ENCODE data around the gene BBX.

BBX gene

DNA sequence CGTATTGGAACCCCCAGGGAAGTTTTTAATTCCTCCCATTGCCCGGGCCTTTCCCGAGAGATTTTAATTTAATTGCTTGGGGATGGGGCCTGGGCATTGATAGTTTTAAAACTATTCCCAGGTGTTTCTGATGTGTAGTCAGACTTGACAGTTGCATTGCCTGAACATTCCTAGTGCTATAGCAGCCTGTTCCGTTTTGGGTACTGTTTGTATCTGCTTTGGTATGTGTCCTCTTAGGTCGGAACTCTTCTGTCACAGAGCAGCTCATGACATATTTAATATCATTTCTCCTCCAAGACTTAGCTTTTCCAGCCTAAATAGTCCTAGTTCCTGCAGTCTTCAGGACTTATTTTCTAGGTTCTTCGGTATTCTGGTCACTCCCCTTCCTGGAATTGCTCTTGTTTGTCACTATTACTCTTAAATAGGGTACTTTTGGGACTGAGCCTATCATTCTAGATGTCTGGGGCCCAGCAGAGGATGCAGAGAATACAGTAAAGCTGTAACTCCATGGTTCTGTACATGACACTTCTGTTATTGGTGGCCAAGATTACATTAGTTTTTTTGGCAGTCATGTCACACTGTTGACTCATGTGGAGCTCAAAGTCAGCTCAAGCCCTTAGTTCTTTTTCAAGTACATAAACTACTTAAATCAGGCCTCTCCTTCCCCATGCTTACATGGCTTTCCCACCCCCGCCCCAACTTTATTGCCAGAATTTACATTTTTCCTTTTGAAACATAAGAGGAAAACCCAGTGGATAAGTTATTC lies 81.5 kb downstream of the BBX start:
- no peak for DNase-seq

DNA sequence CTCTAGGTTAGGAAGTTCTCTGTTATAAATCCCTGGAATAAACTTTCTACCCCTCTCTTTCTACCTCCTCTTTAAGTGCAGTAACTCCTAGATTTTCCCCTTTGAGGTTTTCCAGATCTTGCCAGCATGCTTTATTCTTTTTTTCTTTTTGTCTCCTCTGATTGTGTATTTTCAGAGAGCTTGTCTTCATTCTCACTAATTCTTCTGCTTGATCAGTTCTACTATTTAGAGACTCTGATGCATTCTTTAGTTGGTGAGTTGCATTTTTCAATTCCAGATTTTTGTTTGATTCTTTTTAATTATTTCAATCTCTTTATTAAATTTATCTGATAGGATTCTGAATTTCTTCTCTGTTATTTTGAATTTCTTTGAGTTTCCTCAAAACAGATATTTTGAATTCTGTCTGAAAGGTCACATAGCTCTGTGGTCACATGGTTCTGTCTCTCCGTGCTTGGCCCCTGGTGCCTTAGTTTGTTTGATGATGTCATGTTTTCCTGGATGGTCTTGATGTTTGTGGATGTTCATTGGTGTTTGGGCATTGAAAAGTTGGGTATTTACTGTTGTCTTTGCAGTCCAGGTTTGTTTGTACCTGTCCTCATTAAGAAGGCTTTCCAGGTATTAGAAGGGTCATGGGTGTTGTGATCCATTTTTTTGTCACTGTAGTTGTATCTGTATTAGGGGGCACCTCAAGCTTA lies 89.2 kb downstream of the BBX start:
- DNase-seq: no peak

DNA sequence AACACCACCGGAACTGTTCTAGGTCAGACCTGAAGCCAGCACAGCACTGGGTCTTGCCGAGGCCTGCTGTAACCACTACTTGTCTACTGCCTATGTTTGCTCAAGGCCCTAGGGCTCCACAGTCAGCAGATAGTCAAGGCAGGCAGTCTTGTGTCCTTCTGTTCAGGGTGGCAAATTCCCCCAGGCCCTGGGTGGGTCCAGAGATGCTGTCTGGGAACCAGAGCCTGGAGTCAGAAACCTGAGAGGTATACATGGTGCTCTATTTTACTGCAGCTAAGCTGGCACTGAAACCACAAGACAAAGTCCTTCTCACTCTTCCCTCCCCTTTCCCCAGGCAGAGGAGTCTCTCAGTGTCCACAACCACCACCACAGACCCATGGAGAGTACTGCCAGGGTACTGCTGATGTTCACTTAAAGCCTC lies 89.9 kb downstream of the BBX start:
- DNase-seq: no peak

DNA sequence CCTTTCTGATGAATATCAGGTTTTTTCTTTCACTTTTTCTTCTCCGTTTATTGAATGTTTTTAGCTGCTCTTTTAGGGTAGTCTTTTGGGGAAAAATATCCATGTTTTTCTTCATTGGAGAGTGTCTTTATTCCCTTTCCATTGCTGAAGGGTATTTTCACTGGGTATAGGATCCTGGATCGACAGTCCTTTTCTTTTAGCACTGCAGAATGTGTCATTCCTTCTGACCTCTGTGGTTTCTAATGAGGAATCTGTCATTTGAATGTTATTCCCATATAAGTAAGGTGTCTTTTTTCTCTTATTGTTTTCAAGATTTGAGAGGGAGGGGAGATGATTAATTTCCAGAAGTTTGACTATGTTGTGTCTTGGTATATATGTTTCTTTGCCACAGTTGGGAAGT lies 96.8 kb downstream of the BBX start:
- no peak for DNase-seq

DNA sequence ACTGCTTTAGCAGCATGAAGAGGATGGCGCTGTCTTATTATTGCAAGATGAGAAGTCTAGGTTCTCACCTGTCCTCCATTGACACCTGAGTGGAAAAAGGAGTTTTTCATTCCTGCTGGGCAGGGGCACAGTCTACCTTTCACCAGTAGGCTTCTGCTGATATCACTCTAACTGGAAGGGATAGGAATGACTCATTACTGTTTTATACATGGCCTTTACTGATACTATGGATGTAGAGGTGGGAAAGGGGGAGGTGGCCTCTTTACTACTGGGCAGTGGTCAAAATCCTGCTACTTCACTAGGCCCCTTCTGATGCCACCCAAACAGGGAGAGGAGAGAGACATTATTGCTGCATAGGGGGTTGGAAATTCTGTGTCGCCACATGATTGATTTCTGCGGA lies 97.8 kb downstream of the BBX start:
- DNase-seq: no peak

DNA sequence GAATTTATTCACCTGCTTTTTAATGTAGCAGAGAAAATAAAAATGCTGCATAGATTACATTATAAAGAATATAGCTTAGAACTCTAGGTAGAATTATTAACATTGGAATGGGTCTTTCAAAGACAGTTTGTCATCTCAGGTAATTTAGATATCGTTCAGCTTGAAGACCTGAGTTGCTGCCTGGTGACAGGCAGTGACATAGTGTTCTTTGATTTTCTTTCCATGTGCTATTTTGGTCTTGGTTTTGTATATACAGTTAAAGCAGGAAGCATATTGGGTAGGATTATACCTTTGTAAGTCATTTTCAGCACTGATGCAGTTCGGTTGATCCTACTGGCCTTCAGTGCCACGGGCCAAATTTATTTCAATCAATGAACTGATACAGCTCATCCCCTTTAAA lies 98.7 kb downstream of the BBX start:
- DNase-seq: no peak

DNA sequence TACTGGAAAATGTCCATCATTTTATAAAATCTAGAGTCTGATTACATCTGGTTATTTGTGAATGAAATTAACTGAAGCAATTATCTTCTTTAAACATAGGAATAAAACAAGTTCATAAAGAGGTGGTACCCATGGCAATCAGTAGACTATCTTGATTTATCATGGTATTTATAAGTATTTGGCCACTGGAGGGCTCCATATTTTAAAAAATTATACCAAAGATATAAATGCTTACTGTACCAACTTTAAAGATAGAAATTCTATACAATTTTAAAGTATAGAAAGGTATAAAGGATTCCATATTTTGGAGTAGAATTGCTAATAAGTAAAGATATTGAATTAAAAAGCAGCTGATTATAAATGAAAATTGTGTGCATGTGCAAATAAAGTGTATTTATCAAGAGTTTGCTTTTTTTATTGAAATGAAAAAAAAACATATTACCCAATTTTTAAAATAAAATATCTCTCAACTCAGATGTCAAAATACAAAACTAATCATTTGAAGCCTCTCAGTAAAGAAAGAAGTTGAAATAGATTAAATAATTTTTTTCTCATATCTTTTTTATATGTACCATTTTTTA lies 105.3 kb downstream of the BBX start:
- DNase-seq: no peak

DNA sequence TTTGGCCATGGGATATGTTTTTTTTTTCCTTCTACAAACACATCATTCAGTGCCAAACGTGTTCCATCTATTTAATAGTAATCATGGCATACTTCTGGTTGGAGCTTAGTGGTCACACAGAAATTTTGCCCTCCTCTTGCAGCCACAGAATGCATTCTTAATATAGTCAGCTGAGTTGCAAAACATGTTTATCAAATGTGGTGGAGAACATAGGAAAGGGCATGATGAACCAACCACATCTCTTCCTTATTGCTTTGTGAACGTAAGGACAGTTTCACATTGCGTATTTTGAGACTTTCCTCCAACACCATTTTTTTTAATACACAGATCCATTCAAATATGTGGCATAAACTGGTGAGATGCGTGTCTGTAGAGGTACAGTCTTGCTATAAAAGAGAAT lies 106.8 kb downstream of the BBX start:
- DNase-seq: no peak

DNA sequence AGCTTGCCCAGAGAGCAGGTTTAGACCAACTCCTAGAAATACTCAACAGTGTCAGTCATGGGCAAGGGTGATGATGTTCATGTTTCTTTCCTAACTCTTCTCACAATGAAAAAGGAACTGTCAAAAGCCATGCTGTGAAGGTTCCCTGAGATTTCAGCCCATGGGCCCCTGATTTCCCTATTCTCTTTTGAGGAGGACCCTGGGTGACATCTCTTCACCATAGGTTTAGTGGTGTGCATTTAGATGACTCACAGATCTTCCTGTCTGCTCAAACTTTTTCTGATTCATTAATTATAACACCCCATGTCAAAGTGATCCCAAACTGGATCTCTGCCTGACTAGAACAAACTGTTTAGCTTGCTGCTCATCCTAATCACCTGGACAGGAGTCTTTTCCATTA lies 108.0 kb downstream of the BBX start:
- no peak for DNase-seq

DNA sequence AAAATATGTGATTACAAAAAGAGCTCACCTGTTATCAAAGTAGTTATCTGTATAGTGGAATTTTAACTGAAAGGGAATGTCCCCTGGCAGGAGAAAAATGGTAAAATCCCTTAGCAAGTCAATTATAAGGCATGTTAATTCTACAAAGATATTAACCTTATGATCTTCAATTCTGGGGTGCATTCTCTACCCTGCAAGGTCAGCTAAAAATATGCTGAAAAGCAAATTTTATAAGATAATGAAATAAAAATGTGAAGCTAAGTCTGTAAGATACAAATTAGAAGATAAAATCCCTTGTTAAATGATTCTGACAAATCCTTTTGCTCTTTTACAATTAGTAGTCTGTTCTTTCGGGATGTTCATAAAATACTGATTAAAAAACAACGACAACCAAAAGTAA lies 109.8 kb downstream of the BBX start:
- DNase-seq: no peak

DNA sequence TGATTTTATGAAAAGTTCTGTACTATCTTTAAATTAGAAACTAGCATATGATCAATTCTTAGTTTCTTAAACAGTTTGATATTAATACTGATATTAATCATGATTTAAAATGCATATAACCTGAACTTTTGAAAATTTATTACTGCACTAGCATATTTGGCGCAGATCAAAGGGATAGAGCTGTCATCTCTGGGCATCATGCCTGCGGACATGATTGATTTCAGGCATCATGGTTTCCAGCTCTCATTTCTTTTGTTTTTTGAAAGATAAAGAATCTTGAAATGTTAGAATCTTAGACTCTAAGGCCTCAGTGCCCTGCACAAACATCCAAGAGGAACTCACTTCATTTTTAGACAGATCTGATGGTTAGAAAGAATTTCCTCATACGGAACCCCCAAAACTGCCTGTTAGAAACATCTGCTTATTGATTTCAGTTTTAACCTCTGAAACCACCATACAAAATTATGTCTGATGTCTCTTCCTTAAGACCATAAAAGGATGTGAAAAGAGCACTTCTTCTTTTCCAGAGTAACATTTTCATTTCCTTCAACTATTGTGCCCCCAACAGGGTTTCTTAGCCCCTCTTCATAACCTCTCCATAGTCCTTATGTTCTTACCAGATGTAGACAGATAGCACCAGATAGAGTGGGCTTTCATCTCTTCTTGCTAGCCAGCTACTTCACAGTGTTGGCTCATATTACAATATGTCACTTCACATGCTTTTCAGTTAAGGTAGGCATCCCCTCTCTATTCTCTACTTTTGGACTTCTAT lies 110.8 kb downstream of the BBX start:
- no peak for DNase-seq

DNA sequence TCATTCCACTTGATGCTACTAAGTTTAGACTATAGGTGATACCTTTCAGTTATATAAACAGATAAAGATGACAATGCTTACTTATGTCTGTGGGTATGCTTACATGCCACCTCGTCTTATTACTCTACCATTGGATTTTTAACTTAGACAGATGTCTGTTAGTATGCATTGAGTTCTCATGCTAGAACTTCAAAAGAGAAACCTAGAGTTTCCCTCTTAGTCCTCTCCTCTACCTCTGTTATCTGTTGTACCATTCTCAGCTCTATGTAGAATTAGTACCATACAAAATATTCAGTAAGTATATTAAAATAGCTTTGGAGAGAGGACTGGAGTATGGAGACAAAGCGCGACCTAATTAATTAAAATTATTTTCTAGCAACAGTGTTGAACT lies 111.3 kb downstream of the BBX start:
- DNase-seq: no peak

DNA sequence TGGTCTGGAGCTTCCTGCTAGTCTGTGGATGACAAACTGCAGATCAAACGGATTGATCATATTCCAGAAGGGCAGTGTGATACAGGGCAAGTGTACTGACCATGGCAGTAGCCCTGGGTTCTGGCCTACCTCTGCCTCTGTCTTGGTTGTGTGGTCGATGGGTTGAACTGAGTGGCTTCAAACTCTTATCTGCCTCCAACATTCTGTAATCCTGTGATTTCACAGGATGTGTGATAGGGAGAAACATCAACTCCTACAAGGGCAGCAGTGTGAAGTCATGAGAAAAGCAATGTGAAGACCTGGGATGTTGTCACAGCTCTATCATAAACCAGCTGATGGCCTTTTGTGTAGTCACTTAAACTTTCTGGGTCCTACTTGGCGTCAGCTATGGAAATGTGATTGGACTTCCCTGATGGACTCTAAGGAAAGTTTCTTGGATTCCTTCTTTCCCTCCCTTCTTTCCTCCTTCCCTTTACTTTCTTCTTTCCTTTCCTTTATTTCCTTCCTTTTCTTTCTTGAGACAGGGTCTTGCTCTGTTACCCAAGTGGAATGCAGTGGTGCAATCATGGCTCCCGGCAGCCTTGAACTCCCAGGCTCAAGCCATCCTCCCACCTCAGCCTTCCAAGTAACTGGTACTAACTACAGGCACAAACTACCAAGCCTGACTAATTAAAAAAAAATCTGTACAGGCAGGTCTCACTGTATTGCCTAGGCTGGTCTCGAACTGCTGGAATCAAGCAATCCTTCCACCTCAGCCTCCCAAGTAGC lies 114.8 kb downstream of the BBX start:
- DNase-seq: no peak

DNA sequence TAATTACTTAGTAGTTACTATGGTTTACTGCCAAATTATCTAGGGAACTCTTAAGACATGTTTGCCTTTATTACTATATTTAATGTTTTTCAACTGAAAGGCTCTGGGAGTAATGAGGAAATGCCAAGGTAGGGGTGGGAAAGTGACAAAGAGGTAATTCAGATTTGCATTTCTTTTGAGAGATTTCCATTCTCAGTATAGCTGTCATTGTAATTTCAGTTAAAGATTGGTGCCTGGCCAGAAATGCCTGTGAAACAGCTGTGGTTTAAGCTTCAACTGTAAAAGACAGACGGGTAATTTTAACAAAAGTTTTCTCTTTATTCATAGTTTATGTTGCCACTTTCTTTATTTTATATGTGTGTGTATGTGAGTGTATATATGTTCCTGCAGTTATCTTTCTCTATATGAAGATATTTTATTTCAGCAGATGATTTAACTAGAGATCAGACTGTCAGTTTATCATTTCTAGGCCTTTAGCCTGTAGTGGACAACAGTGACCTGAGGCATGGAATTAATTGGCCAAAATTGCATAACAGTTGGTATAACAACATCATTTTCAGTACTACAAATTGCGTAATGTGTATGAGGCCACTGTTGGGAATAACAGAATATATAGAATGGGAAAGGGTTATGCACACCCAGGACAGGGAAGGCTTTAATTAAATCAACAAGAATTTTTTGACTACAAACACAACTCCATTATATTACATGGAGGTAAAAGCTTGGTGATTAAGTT lies 119.0 kb downstream of the BBX start:
- DNase-seq: no peak

DNA sequence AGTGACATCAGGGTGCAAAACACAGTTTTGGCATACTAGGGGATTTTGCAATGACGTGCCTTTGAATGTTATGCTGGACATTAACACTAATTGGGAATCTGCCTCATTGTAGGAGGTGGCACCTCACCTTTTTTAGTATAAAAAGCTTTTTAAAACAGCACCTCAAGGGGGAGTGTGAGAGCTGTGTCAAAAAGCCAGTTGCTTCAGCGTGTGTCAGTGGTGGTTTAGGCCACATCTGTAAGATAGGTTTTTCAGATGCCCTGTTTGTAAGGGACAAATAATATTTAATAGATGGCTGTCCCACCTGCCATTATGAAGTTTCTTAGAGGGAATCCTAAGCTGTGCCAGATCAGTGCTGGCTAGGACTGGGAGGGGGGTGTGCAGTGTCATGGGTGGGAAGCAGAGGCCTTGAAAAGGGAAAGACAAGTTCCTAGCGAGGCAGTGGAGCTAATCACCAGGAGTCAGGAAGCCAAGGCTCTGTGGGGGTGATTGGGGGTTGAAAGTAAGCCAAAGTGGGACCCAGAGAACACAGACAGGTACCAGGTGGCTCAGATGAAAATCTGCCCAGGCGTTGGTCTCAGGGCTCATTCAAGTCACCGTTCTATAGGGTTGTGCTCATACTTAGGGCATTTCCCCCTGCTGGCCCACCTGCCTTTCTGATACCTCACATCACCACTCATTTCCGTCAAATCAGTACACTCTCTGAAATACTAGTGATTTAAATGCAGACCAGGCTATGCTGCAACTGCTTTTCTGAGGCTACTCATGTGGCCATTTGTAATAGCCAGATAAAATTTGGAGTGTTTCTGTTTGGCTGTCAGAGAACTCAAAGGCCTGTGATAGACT lies 120.5 kb downstream of the BBX start:
- DNase-seq: no peak

DNA sequence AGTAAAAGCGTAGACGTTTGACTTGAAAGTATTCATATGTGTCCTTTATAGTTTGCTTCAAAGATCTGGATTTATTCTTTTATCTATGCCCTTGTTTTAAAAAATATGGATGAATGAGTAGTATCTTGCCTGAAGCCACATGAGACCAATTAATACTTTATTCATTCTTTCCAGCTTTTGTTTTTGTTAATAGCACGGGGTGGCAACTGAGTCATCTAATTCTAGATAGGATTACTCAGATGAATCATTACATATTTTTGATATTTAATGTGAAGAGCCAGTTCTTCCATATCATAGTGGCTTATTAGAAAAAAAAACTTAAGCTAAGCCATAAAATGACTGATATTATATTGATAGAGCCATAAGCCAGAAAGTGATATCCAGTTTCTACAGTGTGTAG lies 121.9 kb downstream of the BBX start:
- DNase-seq: no peak

DNA sequence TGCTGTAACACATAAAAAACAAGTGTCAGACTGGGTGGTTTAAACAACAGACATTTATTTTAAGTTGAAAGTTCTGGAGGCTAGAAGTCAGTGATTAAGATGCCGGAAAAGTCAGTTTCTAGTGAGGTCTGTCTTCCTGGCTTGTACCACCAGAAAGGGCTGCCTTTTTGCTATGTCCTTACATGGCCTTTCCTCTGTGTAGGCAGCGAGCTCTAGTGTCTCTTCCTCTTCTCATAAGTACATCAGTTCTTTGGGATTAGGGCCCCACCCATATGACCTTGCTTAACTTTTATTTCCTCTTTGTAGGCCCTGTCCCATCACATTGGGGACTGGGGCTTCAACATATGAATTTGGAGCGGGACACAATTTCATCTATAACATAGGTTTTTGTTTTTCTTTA lies 128.0 kb downstream of the BBX start:
- no peak for DNase-seq

DNA sequence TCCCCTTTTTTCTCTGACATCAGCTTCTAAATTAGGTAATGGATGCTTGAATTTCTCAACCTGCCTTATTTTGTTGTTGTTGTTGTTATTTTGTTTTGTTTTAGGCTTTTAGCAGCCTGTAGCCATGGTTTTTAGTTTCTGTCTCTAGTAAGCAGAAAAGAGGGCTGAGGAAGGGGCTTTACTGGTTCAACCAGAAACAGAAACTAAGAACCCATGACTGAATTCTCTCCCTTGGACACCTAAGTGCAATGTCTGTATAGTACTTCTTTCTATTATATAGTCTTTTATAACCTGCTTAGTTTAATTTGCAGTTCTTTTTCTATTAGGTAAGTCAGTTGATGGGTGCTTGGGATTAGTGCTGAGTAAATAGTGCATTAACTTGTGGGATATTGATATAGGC lies 129.0 kb downstream of the BBX start:
- DNase-seq: no peak

DNA sequence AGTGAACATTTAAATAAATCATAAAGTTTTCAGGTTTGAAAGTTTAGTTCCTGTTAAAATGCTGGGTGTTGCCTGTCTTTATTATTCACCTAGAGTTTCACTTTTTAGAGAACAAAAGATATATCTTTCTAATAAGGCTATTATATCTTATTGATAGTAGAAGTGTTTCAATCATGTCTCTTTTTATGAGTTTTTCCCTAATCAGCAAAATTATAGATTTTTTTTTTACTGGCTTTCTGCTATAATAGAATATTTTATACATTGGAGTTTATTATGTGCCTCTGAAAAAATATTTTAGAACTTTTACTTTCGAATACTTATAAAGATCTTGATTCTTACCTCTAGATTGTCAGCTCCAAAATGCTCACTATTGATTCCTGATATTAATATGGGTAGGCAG lies 131.5 kb downstream of the BBX start:
- no peak for DNase-seq

DNA sequence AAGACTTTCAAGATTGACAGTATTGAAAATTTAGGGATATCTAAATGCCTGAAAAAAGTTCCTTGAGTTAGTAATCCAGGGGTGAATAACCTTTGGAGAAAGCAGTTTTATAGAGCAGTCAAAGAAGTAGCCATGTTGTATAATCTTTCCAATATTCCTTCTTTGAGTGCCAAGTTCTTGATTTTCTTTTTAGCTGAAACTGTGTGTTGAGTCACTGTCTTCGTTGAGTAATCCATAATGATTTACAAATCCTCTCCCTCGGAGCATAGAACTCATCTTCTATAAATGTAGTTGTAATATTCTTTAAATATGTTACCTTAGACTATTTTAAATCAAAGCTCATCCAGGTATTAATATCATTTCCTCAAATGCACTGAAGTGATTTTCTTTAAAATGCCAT lies 135.2 kb downstream of the BBX start:
- DNase-seq: no peak

DNA sequence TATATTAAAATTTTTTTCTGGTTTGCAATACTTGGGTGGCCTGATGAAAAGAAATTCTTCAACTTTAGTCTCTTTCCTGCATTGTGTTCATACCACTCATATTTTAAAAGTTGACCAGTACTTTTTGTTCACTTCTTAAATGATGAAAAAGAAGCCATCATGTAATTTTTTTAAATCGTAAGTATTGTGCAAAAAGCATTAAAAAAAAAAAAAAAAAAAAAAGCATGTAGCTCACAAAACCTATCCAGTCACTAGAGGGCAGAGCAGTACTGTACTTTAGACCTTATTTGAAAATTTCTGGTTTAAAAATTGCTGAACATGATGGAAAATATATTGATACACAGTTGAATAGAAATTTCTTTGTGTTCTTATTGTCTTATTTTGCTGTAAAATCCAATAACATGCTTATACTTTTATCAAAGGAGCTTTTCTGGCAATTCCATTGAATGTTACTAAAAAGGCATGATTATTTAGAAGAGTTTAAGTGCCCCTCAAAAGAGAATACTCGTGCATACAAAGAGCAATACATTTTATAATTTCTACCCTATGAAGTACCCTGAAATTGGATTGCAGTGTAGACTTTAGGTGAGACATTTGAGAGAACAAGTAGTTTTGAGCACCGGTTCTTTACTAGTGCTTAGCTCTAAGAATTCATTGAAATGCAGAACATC lies 137.7 kb downstream of the BBX start:
- DNase-seq: no peak

Data from activated CD8-positive, alpha-beta memory T cell treated with anti-CD3 and anti-CD28 coated beads for 24 hours (primary cell).